Thymus (tissue), 14 donors: ENCODE data around the gene KRTAP17-1. TPM values are rescaled to one million over a fixed set of nuclear protein-coding genes. Genes with fewer than 3 reads are reported as not detected.
"Not testable (repeated sequence)": the region's sequence is repeated elsewhere in the genome, so short reads cannot be mapped to it uniquely, and the experiment has no call there.

Experiments used
- DNase-seq, 9 donors: peaks; one replicate each; pipeline ENCODE4 v3.0.0-alpha.2; 2013; ENCODE audit warnings: low spot score in 9 of 9, low read depth in 6 of 9, missing footprints in 1 of 9
- H3K27ac ChIP-seq, 2 donors: one replicate each; pipeline ENCODE4 v1.5.1; 2013; ENCODE audit warnings: control low read depth in 1 of 2, low read depth in 1 of 2, low read length in 1 of 2, mild to moderate bottlenecking in 1 of 2, moderate library complexity in 1 of 2
- H3K27me3 ChIP-seq, 2 donors: one replicate each; pipeline ENCODE4 v1.5.1; 2013; ENCODE audit warnings: low read length in 1 of 2; ENCODE audit not compliant: control insufficient read depth in 2 of 2, insufficient read depth in 1 of 2
- H3K36me3 ChIP-seq, 2 donors: one replicate each; pipeline ENCODE4 v1.5.1; 2013; ENCODE audit warnings: low read length in 1 of 2, mild to moderate bottlenecking in 1 of 2, moderate library complexity in 1 of 2; ENCODE audit not compliant: control insufficient read depth in 2 of 2, insufficient read depth in 2 of 2
- H3K4me1 ChIP-seq, 2 donors: one replicate each; pipeline ENCODE4 v1.5.1; 2013; ENCODE audit warnings: low read length in 2 of 2; ENCODE audit not compliant: control insufficient read depth in 2 of 2, insufficient read depth in 2 of 2
- H3K4me3 ChIP-seq, 2 donors: one replicate each; pipeline ENCODE4 v1.5.1; 2013; ENCODE audit warnings: low read length in 2 of 2, control low read depth in 1 of 2, mild to moderate bottlenecking in 1 of 2
- H3K9me3 ChIP-seq, 2 donors: one replicate each; pipeline ENCODE4 v1.5.1; 2013; ENCODE audit warnings: low read length in 1 of 2, mild to moderate bottlenecking in 1 of 2; ENCODE audit not compliant: control insufficient read depth in 2 of 2, insufficient read depth in 1 of 2
- WGBS: extraction: QIAGEN DNeasy Blood & Tissue Kit; methylation state at CpG from one replicate; pipeline ENCODE4 v1.1.7; 2013; 5-methylcytosine and 5-hydroxymethylcytosine counted together
- long read RNA-seq, 10 donors: transcript quantifications; one replicate each; lab custom pipeline, GENCODE V29; 2026
- polyA plus RNA-seq: library from polyadenylated mRNA; stranded (reverse); fragments of 200-250 nt; gene quantifications from one replicate; pipeline ENCODE4 v1.2.3, GENCODE V29; 2013
- total RNA-seq: library from RNA; stranded (reverse); fragments of 120-200 nt; gene quantifications from one replicate; pipeline ENCODE4 v1.2.4, GENCODE V29; 2013
- donor health status: healthy.

KRTAP17-1 gene
- total RNA-seq (0.09 TPM), polyA plus RNA-seq (0.11 TPM)
- long read RNA-seq, donor 1 = 0 reads
- long read RNA-seq, donor 2 = 0 reads
- long read RNA-seq, donor 3 = 0 reads
- long read RNA-seq, donor 4 = 0 reads
- long read RNA-seq, donor 5 = 0 reads
- long read RNA-seq, donor 6 = 0 reads
- long read RNA-seq, donor 7 = 0 reads
- long read RNA-seq, donor 8 = 0 reads
- long read RNA-seq, donor 9 = 0 reads
- long read RNA-seq, donor 10 = 0 reads

- no peaks in the 10 kb centered on the region for H3K4me1 ChIP-seq
- H3K36me3 ChIP-seq = no peaks in the 10 kb centered on the region
- DNase-seq = no peak
- no peak within 1 kb of the TSS for H3K27ac ChIP-seq
- peaks cover 0 to 2% of the 10 kb centered on the region in 2 donors for H3K27me3 ChIP-seq
- WGBS = 93% methylated on average over 24 of the region's 24 CpGs
- no peak within 1 kb of the TSS for H3K4me3 ChIP-seq
- H3K9me3 ChIP-seq = no peaks in the 10 kb centered on the region
These were observed at the start of gene KRTAP17-1 for GRCh38 chr17:41315204-41315794. TSS of gene KRTAP17-1 (minus strand) at chr17:41315710. CDS start at chr17:41315650, 60 bp downstream.

GRCh38 chr17:41363881-41364280, 48.4 kb upstream of the KRTAP17-1 start:
- 89% methylated on average over 2 of the region's 2 CpGs for WGBS
- H3K27ac ChIP-seq = no peak overlapping the region
- H3K4me1 ChIP-seq = no peaks in the 10 kb centered on the region
- H3K36me3 ChIP-seq = no peaks in the 10 kb centered on the region
- no peaks in the 10 kb centered on the region for H3K27me3 ChIP-seq
- H3K4me3 ChIP-seq = no peak overlapping the region
- no peak for DNase-seq
- no peaks in the 10 kb centered on the region for H3K9me3 ChIP-seq

GRCh38 chr17:41360296-41360995, 44.9 kb upstream of the KRTAP17-1 start:
- Histone ChIP-seq H3K36me3 (no peaks in the 10 kb centered on the region), H3K27me3 (no peaks in the 10 kb centered on the region), H3K9me3 (no peaks in the 10 kb centered on the region), H3K4me3 (no peak overlapping the region), H3K27ac (no peak overlapping the region), H3K4me1 (no peaks in the 10 kb centered on the region)
- WGBS = 94% methylated on average over 5 of the region's 5 CpGs
- DNase-seq = no peak

GRCh38 chr17:41354536-41354935, 39.0 kb upstream of the KRTAP17-1 start:
- peak overlapping the region in 1 of 2 donors; percentile 52 for H3K27ac ChIP-seq
- no peaks in the 10 kb centered on the region for H3K27me3 ChIP-seq
- WGBS = 93% methylated on average over 4 of the region's 4 CpGs
- H3K4me3 ChIP-seq = no peak overlapping the region
- H3K9me3 ChIP-seq = no peaks in the 10 kb centered on the region
- H3K36me3 ChIP-seq = no peaks in the 10 kb centered on the region
- H3K4me1 ChIP-seq = no peaks in the 10 kb centered on the region
- no peak for DNase-seq

GRCh38 chr17:41352597-41353366, 37.3 kb upstream of the KRTAP17-1 start:
- Histone ChIP-seq H3K27me3 (no peaks in the 10 kb centered on the region), H3K27ac (peak overlapping the region in 1 of 2 donors; percentile 49), H3K36me3 (no peaks in the 10 kb centered on the region), H3K4me3 (no peak overlapping the region), H3K4me1 (no peaks in the 10 kb centered on the region), H3K9me3 (no peaks in the 10 kb centered on the region)
- DNase-seq = peak in 1 of 9 donors; percentile 15
- 89% methylated on average over 7 of the region's 7 CpGs for WGBS

- no peaks in the 10 kb centered on the region for H3K4me1 ChIP-seq
- no peaks in the 10 kb centered on the region for H3K9me3 ChIP-seq
- H3K36me3 ChIP-seq = no peaks in the 10 kb centered on the region
- peak overlapping the region in 1 of 2 donors; percentile 26 for H3K27ac ChIP-seq
- H3K27me3 ChIP-seq = no peaks in the 10 kb centered on the region
- H3K4me3 ChIP-seq = no peak overlapping the region
- no peak for DNase-seq
- WGBS = 97% methylated on average over 2 of the region's 2 CpGs
These were observed 35.7 kb upstream of the KRTAP17-1 start for GRCh38 chr17:41351177-41351576.

- WGBS = 92% methylated on average over 16 of the region's 16 CpGs
- not testable (repeated sequence) for H3K4me3 ChIP-seq, H3K27me3 ChIP-seq, H3K4me1 ChIP-seq, H3K9me3 ChIP-seq, DNase-seq, H3K36me3 ChIP-seq
- H3K27ac ChIP-seq = peak within 1 kb of the TSS in 1 of 2 donors; percentile 26
These were observed 34.9 kb upstream of the KRTAP17-1 start, which contains the start of gene KRT33A for GRCh38 chr17:41350381-41350878. TSS of gene KRT33A (minus strand) at chr17:41350828. CDS start at chr17:41350767, 61 bp downstream.

- Histone ChIP-seq H3K9me3 (no peaks in the 10 kb centered on the region), H3K4me1 (no peaks in the 10 kb centered on the region), H3K27me3 (no peaks in the 10 kb centered on the region), H3K36me3 (no peaks in the 10 kb centered on the region), H3K27ac (peak overlapping the region; percentile 25 to 43), H3K4me3 (no peak overlapping the region)
- DNase-seq = peak in 1 of 9 donors; percentile 5
- 91% methylated on average over 7 of the region's 7 CpGs for WGBS
These were observed 32.6 kb upstream of the KRTAP17-1 start for GRCh38 chr17:41347869-41348760.
